ENCODE results near the gene SERPINB4.
"Not testable (repeated sequence)": the region's sequence is repeated elsewhere in the genome, so short reads cannot be mapped to it uniquely, and the experiment has no call there.

The SERPINB4 gene

DNA sequence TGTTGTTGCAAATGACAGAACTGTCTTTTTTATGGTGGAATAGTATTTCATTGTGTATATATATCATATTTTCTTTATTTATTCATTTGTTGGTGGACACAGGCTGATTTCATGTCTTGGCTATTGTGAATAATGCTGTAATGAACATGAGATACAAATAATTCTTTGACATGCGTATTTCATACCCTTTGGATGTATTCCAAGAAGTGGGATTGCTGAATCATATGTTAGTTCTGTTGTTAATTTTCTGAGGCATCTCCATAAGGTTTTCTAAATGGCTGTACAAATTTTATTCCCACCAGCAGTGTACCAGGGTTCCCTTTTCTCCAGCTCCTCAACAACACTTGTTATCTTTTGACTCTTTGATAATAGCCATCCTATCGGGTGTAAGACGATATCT lies 6.2 kb upstream of the SERPINB4 start:
- H3K27me3 ChIP-seq (ENCODE audit: insufficient read depth, poor library complexity, severe bottlenecking); DNase-seq (ENCODE audit: low read depth in 1 of 2, low spot score in 1 of 2); H3K27ac ChIP-seq (replicated peaks); H3K4me3 ChIP-seq (replicated peaks; ENCODE audit: insufficient read depth, low read length): not testable (repeated sequence)

DNA sequence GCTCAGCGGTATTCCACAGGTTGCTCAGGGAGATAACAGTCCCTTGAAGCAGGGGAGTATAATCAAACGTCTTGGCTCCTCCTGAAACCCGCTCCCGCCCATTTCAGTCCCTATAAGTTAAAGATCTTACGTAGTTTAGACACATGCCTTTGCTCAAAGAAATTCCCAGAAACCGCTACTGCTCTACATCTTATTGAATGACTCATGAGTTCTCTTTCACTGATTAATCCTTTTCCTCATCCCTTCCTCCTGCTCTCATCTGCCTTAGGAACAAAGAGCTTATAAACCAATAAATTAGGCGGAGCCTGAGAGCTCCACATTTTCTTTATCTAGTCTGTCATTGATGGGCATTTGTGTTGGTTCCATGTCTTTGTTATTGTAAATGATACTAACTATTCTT lies 4.2 kb upstream of the SERPINB4 start:
- Histone ChIP-seq H3K27ac (replicated peaks) (no peak overlapping the region), H3K4me3 (replicated peaks; ENCODE audit: insufficient read depth, low read length) (no peak overlapping the region), H3K27me3 (ENCODE audit: insufficient read depth, poor library complexity, severe bottlenecking) (no peaks in the 10 kb centered on the region)
- TF ChIP-seq SPI1 (IDR thresholded peaks at IDR 0.05; ENCODE audit: borderline replicate concordance, low read depth) = no peak
- no peak for TF ChIP-seq GABPA (IDR thresholded peaks at IDR 0.05; ENCODE audit: low read depth)
- TF ChIP-seq, protein P1, sequence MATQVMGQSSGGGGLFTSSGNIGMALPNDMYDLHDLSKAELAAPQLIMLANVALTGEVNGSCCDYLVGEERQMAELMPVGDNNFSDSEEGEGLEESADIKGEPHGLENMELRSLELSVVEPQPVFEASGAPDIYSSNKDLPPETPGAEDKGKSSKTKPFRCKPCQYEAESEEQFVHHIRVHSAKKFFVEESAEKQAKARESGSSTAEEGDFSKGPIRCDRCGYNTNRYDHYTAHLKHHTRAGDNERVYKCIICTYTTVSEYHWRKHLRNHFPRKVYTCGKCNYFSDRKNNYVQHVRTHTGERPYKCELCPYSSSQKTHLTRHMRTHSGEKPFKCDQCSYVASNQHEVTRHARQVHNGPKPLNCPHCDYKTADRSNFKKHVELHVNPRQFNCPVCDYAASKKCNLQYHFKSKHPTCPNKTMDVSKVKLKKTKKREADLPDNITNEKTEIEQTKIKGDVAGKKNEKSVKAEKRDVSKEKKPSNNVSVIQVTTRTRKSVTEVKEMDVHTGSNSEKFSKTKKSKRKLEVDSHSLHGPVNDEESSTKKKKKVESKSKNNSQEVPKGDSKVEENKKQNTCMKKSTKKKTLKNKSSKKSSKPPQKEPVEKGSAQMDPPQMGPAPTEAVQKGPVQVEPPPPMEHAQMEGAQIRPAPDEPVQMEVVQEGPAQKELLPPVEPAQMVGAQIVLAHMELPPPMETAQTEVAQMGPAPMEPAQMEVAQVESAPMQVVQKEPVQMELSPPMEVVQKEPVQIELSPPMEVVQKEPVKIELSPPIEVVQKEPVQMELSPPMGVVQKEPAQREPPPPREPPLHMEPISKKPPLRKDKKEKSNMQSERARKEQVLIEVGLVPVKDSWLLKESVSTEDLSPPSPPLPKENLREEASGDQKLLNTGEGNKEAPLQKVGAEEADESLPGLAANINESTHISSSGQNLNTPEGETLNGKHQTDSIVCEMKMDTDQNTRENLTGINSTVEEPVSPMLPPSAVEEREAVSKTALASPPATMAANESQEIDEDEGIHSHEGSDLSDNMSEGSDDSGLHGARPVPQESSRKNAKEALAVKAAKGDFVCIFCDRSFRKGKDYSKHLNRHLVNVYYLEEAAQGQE (IDR thresholded peaks at IDR 0.05; ENCODE audit: insufficient replicate concordance, low read depth) = no peak
- TF ChIP-seq POLR2AphosphoS5 (IDR thresholded peaks at IDR 0.05; ENCODE audit: low read depth) = no peak
- no peak for TF ChIP-seq CTCF (IDR thresholded peaks at IDR 0.05; ENCODE audit: insufficient read depth, low read length)
- DNase-seq (ENCODE audit: low read depth in 1 of 2, low spot score in 1 of 2) = no peak

DNA sequence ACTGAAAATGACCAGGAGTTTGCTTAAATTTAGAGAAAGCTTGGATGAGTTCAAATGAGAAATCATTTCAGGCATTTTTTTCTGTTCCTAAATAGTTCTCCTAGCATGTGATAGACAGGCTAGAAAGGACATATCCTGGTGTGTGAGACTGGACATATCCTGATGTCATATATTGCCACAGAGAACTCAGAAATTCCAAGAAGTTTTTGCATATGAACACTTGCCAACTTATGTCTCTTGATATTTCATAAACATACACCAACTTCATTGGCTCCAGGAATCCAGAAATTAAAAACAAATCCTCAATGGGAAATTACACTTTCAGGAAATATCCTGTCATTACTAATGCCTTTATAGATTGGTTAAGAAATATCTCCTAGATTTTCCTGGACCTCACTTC lies 2.9 kb upstream of the SERPINB4 start:
- no peak overlapping the region for H3K4me3 ChIP-seq (replicated peaks; ENCODE audit: insufficient read depth, low read length)
- TF ChIP-seq, protein P1 (IDR thresholded peaks at IDR 0.05; ENCODE audit: insufficient replicate concordance, low read depth) = no peak
- no peak for TF ChIP-seq GABPA (IDR thresholded peaks at IDR 0.05; ENCODE audit: low read depth)
- TF ChIP-seq CTCF (IDR thresholded peaks at IDR 0.05; ENCODE audit: insufficient read depth, low read length) = no peak
- no peak for TF ChIP-seq SPI1 (IDR thresholded peaks at IDR 0.05; ENCODE audit: borderline replicate concordance, low read depth)
- no peak for TF ChIP-seq POLR2AphosphoS5 (IDR thresholded peaks at IDR 0.05; ENCODE audit: low read depth)
- H3K27ac ChIP-seq (replicated peaks) = no peak overlapping the region
- H3K27me3 ChIP-seq (ENCODE audit: insufficient read depth, poor library complexity, severe bottlenecking) = no peaks in the 10 kb centered on the region
- DNase-seq (ENCODE audit: low read depth in 1 of 2, low spot score in 1 of 2) = no peak

- not testable (repeated sequence) for H3K27ac ChIP-seq (replicated peaks); DNase-seq (ENCODE audit: low read depth in 1 of 2, low spot score in 1 of 2); H3K27me3 ChIP-seq (ENCODE audit: insufficient read depth, poor library complexity, severe bottlenecking); H3K4me3 ChIP-seq (replicated peaks; ENCODE audit: insufficient read depth, low read length)
Measured at GRCh38 chr18:63644694-63645093, 638 bp upstream of the SERPINB4 start.

- H3K4me3 ChIP-seq (replicated peaks; ENCODE audit: insufficient read depth, low read length); DNase-seq (ENCODE audit: low read depth in 1 of 2, low spot score in 1 of 2); H3K27ac ChIP-seq (replicated peaks); H3K27me3 ChIP-seq (ENCODE audit: insufficient read depth, poor library complexity, severe bottlenecking): not testable (repeated sequence)
Measured at GRCh38 chr18:63642668-63643356, 1.2 kb downstream of the SERPINB4 start.

DNA sequence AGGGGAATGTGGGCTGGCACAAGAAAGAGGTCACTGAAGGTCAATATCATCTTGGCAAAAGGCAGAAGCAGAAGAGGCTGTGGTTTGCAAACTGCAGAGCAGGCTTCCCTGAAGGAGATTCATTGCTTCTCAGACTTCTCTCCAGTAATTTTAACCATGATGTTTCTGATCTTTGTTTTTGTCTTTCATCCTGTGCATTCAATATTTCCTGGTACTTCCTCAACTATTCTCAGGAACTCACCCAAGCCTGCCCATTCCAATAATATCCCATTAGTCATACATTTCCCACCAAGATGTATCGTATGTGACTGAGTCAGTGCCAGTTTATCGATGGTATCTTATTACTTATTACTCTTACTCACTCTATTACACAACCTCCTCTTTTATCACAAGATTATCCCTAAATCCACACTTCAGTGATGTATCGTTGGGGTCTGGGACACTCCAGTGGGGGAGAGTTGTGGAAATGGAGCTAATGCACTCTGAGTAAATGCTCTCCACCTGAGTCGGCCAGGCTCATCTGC lies 2.8 kb downstream of the SERPINB4 start:
- H3K4me3 ChIP-seq (replicated peaks; ENCODE audit: insufficient read depth, low read length); H3K27me3 ChIP-seq (ENCODE audit: insufficient read depth, poor library complexity, severe bottlenecking); H3K27ac ChIP-seq (replicated peaks); DNase-seq (ENCODE audit: low read depth in 1 of 2, low spot score in 1 of 2): not testable (repeated sequence)

Measured in HL-60 (cell line).